GM19324 (cell line): Measurements from ENCODE around the gene ZCCHC24.

ENCODE experiments used
- ATAC-seq: cut with Tn5 transposase; IDR thresholded peaks from one replicate; pipeline ENCODE4 v1.9.1; 2021; ENCODE audit warnings: mild to moderate bottlenecking, moderate library complexity; ENCODE audit not compliant: unreplicated experiment, low FRiP score

The ZCCHC24 gene

GRCh38 chr10:79445161-79445976, at the start of gene ZCCHC24:
ZCCHC24 (minus strand) TSS chr10:79445624; CDS start chr10:79445440, 184 bp downstream.
- peak; percentile 96 for ATAC-seq

GRCh38 chr10:79493806-79494205, 48.4 kb upstream of the ZCCHC24 start:
- no peak for ATAC-seq

DNA sequence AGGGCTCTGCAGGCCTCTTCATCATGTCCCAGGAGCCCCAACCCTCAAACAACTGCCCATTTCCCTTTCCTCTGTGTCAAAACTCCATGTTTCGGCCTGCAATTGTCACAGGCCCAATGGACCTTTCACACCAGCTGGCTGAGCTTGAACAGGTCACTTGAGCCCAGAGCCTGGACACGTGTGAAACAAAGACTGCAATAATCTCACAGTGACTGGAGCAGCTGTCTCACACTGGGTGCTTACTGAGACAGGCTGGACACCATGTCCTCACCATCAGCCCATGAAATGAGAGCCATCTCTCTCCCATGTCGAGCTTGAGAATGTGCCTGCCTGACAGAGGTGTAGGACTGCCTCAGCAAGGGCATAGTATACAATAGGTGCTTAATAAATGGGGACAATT, 47.4 kb upstream of the ZCCHC24 start:
- no peak for ATAC-seq

DNA sequence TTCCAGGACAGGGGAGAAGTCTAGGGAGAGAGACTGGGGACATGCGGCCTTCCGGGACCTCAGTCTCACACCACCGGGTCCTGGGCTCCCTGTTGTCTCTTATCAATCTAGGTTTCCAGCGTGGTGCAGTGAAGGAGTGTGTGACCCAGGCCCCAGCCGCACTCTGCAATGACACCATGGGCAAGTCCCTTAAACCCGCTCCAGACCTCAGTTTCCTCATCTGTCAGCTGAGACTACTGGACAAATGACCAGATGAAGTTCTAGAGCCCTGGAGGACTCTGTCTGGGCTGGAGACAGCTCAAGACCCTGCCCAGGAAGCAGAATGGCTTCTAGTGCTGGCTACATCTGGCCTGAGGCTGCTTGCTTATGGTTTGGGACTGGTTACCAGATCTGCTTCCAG, 46.8 kb upstream of the ZCCHC24 start:
- ATAC-seq = no peak

DNA sequence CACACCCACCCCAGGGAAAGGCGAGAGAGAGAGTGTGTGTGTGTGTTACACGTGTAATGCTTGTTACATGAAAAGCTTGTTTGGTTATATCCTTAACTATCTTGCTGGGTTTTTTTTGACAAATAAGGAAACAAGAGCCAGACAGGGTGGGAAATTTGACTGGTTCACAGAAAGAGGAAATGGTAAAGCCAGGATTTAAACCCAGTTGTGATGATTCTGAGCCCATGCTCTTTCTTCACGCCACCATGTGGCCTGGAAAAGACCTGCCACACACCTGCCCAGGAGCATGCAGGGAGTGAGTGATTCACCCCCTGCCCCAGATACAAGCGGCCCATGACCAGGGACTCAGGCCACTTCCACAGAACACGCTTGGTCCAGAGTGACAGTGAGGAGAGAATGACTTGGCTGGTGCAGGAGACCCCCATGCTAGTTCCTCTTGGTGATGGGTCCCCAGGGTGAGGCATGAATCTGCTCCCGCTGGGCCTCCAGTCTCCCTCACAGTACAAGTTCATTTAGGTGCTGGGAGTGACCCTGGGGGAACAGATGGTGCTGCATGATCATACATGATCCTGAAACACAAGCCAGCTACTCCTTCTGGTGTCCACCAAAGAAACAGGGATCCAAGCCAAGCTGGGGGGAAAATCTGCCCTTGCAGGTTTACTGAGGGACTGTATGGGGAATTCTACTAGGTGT, 45.9 kb upstream of the ZCCHC24 start:
- ATAC-seq = no peak

DNA sequence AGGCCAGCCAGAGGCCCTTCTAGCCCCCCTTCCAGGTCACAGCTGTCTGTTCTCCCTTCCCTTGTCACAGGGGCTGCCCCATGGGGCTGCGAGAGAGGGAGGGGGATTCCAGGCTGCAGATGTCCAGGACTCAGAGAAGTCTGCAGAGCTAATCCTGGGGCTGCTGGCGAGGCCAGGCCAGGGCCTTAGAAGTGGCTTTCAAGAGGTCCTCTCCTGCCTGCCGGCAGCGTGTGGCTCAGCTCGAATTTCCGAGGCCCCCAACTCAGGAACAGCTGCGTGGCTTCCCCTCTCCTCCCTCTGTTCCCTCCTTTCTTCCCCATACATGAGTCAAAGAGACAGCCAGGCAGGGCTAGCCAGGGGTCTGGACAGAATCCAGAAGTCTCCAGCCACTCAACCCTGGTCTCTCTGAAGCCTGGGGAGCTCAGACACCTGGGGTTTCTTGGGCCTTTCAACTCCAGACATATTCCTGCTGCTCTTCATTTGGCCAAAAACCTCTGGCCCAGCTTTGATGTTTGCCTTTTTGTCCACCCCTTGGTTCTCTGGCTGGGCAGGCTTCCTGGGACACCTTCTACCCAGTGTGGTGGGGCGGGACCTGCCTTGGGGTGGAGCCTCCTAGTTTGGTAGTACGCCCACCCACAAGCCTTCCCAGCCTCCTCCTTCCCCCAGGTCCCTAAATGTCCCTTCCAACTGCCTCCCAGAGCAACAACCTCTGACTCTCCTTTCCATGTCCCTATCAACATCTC, 45.1 kb upstream of the ZCCHC24 start:
- ATAC-seq = no peak

DNA sequence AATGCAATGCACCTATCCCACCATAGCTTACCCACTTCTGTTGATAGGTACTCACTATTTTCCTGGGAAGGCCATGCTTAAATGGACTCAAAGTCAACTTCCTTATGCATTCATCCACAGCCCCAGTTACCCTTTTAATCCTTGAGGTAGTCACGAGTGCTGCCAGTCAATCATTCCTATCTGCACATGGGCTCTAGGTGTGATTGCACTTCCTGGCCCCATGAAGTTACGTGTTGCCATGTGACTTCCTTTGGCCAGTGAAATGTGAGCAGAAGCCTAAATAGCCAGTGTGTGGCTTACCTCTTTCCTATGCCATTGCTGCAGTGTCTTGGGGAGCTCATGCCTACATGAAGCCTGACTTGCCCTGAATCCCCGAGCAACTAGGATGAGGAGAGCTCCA, 43.4 kb upstream of the ZCCHC24 start:
- no peak for ATAC-seq

GRCh38 chr10:79488336-79488735, 42.9 kb upstream of the ZCCHC24 start:
- ATAC-seq = no peak

GRCh38 chr10:79487296-79488194, 42.1 kb upstream of the ZCCHC24 start:
- peak; percentile 74 for ATAC-seq

GRCh38 chr10:79484476-79484875, 39.1 kb upstream of the ZCCHC24 start:
- ATAC-seq = no peak

DNA sequence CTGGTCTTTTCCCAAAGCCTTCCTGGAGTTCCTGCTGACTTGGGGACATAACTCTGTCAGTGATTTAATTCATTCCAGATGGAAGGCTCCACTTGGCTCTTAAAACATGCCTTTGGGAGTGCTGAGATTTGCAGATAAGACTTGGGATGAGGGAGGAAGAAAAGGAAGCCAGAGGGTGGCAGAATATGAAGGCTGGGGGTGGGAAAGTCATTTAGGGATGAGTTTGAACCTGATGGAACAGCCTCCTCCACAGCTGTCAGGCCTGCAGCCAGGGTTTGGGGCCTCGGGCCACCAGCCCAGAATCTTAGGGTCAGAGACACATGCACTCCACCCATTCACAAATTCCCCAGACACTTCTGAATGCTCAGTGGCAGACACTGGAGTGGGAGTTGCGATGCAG, 38.5 kb upstream of the ZCCHC24 start:
- no peak for ATAC-seq

- no peak for ATAC-seq
Measured at GRCh38 chr10:79483299-79483698, 37.9 kb upstream of the ZCCHC24 start.

- ATAC-seq = no peak
Measured at GRCh38 chr10:79482741-79483140, 37.3 kb upstream of the ZCCHC24 start.

DNA sequence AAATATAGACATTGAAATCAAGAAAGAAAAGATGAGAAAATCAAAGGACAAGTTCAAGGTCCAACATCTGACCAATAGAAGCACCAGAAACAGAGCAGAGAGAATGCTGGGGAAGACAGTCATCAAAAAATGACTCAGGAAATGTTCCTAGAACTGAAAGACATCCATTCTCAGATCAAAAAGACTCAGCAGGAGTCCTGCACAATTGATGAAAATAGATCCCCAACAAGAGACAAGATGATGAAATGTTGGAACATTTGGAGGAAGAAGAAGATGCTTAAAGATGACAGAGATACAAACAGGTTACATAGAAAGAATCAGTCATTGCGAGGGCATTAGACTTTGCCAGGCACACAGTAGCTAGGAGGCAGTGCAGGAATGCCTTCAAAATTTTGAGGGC, 36.9 kb upstream of the ZCCHC24 start:
- ATAC-seq = no peak

- ATAC-seq = no peak
Measured at GRCh38 chr10:79479283-79479909, 34.0 kb upstream of the ZCCHC24 start.

DNA sequence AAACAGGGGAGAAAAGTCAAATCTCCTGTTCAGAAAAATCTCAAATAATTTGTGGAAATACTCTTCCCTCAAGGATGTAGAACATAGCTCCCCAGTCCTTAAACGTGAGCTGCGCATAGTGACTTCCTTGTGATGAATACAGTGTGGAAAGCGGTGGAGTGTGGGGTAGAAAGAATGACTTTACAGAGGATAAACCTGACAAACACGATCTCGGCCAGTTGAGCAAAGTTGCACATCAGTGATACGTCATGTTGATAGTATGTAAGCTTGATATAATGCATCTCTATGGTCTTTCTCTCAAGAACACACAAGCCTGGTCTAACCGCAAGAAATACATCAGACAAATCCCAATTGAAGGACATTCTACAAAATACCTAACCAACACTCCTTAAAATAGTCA, 32.0 kb upstream of the ZCCHC24 start:
- ATAC-seq = no peak

DNA sequence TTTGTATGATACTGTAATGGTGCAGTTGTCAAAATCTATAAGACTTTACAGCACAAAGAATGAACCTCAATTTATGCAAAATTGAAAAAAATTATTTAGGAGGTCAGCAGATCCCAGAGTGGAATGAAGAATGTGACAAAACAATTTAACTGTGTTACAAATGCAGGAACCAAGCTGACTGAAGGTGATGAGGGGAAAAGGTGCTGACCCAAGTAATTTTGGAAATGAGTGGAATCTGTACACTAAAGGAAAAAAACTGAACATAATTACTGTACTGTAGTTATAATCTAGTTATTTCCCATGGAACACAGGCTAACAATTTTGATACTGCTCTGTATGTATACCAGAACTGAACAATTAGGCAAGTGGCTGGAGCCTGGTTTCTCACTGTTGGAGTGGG, 31.2 kb upstream of the ZCCHC24 start:
- no peak for ATAC-seq

DNA sequence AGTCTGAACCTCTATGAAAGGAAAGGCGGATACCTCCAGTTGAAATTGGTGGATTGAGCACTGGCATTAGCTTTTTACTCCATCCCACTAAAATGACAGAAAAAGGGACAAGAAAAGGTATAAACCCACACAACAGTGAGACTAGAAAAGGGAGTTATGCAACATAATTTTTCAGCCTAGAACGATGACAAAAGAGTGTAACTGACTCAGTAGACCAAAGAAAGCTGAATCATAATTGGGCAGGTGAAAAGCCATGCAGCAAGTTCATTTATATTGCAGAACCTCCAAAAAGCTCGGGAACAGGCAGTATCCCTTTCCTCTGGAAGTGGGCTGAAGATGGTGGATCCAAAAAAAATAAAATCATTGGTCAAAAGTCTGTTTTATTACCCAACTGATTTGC, 30.5 kb upstream of the ZCCHC24 start:
- ATAC-seq = no peak

DNA sequence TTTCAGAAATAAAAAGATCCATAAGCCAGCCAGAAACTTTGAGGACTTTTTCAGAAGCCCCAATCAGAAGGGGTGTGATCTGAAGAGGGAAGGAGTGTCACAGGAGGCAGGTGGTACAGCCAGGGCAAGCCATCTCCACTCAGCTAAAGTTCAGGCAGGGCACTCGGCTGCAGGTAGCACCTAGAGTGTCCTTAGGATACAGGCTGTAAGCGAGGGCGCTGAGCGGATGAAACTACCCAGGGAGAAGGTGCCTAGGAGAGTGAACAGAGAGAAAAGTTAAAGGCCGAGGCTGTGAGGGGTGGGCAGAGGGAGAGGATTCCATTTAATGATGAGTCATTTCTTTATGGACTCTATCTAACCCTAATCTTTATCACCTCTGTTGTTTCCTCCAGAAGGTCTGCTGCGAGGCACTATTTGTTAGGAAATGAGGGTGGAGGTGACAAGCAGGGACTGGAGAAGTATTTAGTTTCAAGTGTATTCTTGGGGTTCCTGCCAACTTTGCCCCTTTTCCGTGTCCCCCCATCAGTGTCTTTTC, 29.8 kb upstream of the ZCCHC24 start:
- ATAC-seq = no peak
